HepG2 (cell line): Measurements from ENCODE around the gene ASAP2. TPM values are rescaled to one million over a fixed set of nuclear protein-coding genes. Genes with fewer than 3 reads are reported as not detected.
A peak's percentile ranks its signal among the peaks of the same experiment; 100 is the strongest.

Experiments used
- ARID3A ChIP-seq: IDR thresholded peaks from 2 replicates; pipeline ENCODE4 v1.6.1; 2012; ENCODE audit warnings: low read depth, low read length, improper control_type of control experiment
- CREB3 ChIP-seq: sonication (generic); formaldehyde crosslinking; IDR thresholded peaks from 2 replicates; pipeline ENCODE4 v1.5.0; 2020; ENCODE audit warnings: missing genetic modification reagents
- E2F2 ChIP-seq: sonication (generic); formaldehyde crosslinking; IDR thresholded peaks from 2 replicates; pipeline ENCODE4 v1.4.0; 2020; ENCODE audit warnings: missing genetic modification reagents, borderline replicate concordance
- FOXA3 ChIP-seq: IDR thresholded peaks from 2 replicates; pipeline ENCODE4 v1.6.1; 2016; ENCODE audit warnings: missing genetic modification reagents, missing compliant biosample characterization
- GLI4 ChIP-seq: sonication (generic); formaldehyde crosslinking; IDR thresholded peaks from 2 replicates; pipeline ENCODE4 v1.5.1; 2020; ENCODE audit warnings: missing genetic modification reagents, mild to moderate bottlenecking, moderate library complexity, borderline replicate concordance
- GZF1 ChIP-seq: sonication (generic); formaldehyde crosslinking; IDR thresholded peaks from 2 replicates; pipeline ENCODE4 v1.5.1; 2020; ENCODE audit warnings: mild to moderate bottlenecking, missing genetic modification reagents
- KLF16 ChIP-seq, 2 experiments: sonication (generic) in 1 of 2; formaldehyde crosslinking in 1 of 2; IDR thresholded peaks; 2 replicates each; pipeline versions ENCODE4 v1.6.1 to v1.8.0; 2016 to 2023; ENCODE audit warnings: missing genetic modification reagents in 2 of 2, missing compliant biosample characterization in 1 of 2
- KLF9 ChIP-seq: IDR thresholded peaks from 2 replicates; pipeline ENCODE4 v1.6.1; 2016; ENCODE audit warnings: low read depth
- MIER2 ChIP-seq: IDR thresholded peaks from 2 replicates; pipeline ENCODE4 v1.6.1; 2016; ENCODE audit warnings: missing biosample characterization, missing genetic modification reagents
- MTA3 ChIP-seq: sonication (generic); formaldehyde crosslinking; IDR thresholded peaks from 2 replicates; pipeline ENCODE4 v1.4.0; 2020; ENCODE audit warnings: missing genetic modification reagents
- NFIB ChIP-seq: sonication (generic); formaldehyde crosslinking; IDR thresholded peaks from 2 replicates; pipeline ENCODE4 v1.9.0; 2021; ENCODE audit warnings: missing genetic modification reagents, mild to moderate bottlenecking, borderline replicate concordance
- SMC3 ChIP-seq: IDR thresholded peaks from 2 replicates; pipeline ENCODE4 v1.6.1; 2011; ENCODE audit warnings: low read length, improper control_type of control experiment
- TBL1XR1 ChIP-seq: fragments of 150-350 bp; IDR thresholded peaks from 2 replicates; pipeline ENCODE4 v1.6.1; 2014; ENCODE audit warnings: borderline replicate concordance, low read length; ENCODE audit not compliant: partially characterized antibody
- THAP8 ChIP-seq: sonication (generic); formaldehyde crosslinking; IDR thresholded peaks from 2 replicates; pipeline ENCODE4 v1.5.1; 2020; ENCODE audit warnings: missing genetic modification reagents, mild to moderate bottlenecking, borderline replicate concordance
- ZFYVE20 ChIP-seq: sonication (generic); formaldehyde crosslinking; IDR thresholded peaks from 2 replicates; pipeline ENCODE4 v1.8.0; 2023; ENCODE audit warnings: low read depth, mild to moderate bottlenecking, moderate library complexity, missing genetic modification reagents, borderline replicate concordance
- ZNF329 ChIP-seq: sonication (generic); formaldehyde crosslinking; IDR thresholded peaks from 2 replicates; pipeline ENCODE4 v1.9.0; 2021; ENCODE audit warnings: low read depth, mild to moderate bottlenecking, missing genetic modification reagents
- ZNF530 ChIP-seq: sonication (generic); formaldehyde crosslinking; IDR thresholded peaks from 2 replicates; pipeline ENCODE4 v1.5.0; 2020; ENCODE audit warnings: low read depth, mild to moderate bottlenecking, missing genetic modification reagents
- ZNF747 ChIP-seq: sonication (generic); formaldehyde crosslinking; IDR thresholded peaks from 2 replicates; pipeline ENCODE4 v1.8.1; 2023; ENCODE audit warnings: missing genetic modification reagents, mild to moderate bottlenecking, borderline replicate concordance
- ZSCAN12 ChIP-seq: sonication (generic); formaldehyde crosslinking; IDR thresholded peaks from 2 replicates; pipeline ENCODE4 v1.9.0; 2021; ENCODE audit warnings: mild to moderate bottlenecking, missing genetic modification reagents
- polyA plus RNA-seq, 8 experiments: library from polyadenylated mRNA; depleted of rRNA in 3 of 8; stranded (reverse) in 7 of 8; unstranded in 1 of 8; fragments of >200 nt; fragmentation: Illumina TruSeq in 4 of 8; extraction: Trizol in 4 of 8; gene quantifications; 2 replicates each; pipeline versions ENCODE4 v1.2.1 to v1.2.3, GENCODE V29; 2011 to 2016; ENCODE audit warnings: low read depth in 4 of 8, missing spikeins in 1 of 8, mixed read lengths in 1 of 8; ENCODE audit not compliant: insufficient read depth in 1 of 8
- total RNA-seq, 5 experiments: library from RNA; depleted of rRNA; stranded (reverse); fragments of >200 nt; fragmentation: Illumina TruSeq; extraction: Trizol; gene quantifications; 2 replicates each; pipeline ENCODE4 v1.2.3, GENCODE V29; 2016; ENCODE audit warnings: low read depth in 1 of 5
- TF ChIP-seq, protein P1 (sequence below): sonication (generic); formaldehyde crosslinking; IDR thresholded peaks from 2 replicates; pipeline ENCODE4 v1.8.0; 2022; ENCODE audit warnings: mild to moderate bottlenecking, missing genetic modification reagents; ENCODE audit not compliant: insufficient replicate concordance
- TF ChIP-seq, protein P2 (sequence below): sonication (generic); formaldehyde crosslinking; IDR thresholded peaks from 2 replicates; pipeline ENCODE4 v1.4.0; 2020; ENCODE audit warnings: missing genetic modification reagents, borderline replicate concordance

Gene ASAP2
- total and polyA plus RNA-seq, 2 of the 13 experiments (the other 11 are each of a cell fraction or from before 2014, with no cell fraction given) = 7.3 to 22.3 TPM

- TF ChIP-seq SMC3 (peak; percentile 32), KLF16 (CRISPR knock-in tag; IDR thresholded peaks at IDR 0.05) (peak in 1 of 2 experiments; percentile 55; a peak in 2 of 4 replicates), NFIB (CRISPR knock-in tag) (no peak), FOXA3 (CRISPR knock-in tag) (peak; percentile 76), TBL1XR1 (peak; percentile 7), ZNF747 (CRISPR knock-in tag) (peak; percentile 48; the same call in 1 of the 2 replicates), E2F2 (CRISPR knock-in tag) (no peak), ZNF329 (CRISPR knock-in tag) (no peak), CREB3 (CRISPR knock-in tag) (no peak), ZFYVE20 (CRISPR knock-in tag) (no peak), ZSCAN12 (CRISPR knock-in tag) (no peak; the same call in 1 of the 2 replicates), GZF1 (CRISPR knock-in tag) (0 out of 2 replicates have a peak, but pooled peaks have one; percentile 70), MTA3 (CRISPR knock-in tag) (no peak), ZNF530 (no peak), KLF9 (CRISPR knock-in tag) (0 out of 2 replicates have a peak, but pooled peaks have one; percentile 53), MIER2 (CRISPR knock-in tag) (0 out of 2 replicates have a peak, but pooled peaks have one; percentile 30), THAP8 (CRISPR knock-in tag) (no peak), ARID3A (0 out of 2 replicates have a peak, but pooled peaks have one; percentile 6), GLI4 (CRISPR knock-in tag) (peak; percentile 90; the same call in 1 of the 2 replicates)
- TF ChIP-seq, protein P1, sequence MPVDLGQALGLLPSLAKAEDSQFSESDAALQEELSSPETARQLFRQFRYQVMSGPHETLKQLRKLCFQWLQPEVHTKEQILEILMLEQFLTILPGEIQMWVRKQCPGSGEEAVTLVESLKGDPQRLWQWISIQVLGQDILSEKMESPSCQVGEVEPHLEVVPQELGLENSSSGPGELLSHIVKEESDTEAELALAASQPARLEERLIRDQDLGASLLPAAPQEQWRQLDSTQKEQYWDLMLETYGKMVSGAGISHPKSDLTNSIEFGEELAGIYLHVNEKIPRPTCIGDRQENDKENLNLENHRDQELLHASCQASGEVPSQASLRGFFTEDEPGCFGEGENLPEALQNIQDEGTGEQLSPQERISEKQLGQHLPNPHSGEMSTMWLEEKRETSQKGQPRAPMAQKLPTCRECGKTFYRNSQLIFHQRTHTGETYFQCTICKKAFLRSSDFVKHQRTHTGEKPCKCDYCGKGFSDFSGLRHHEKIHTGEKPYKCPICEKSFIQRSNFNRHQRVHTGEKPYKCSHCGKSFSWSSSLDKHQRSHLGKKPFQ (CRISPR knock-in tag) = no peak
- TF ChIP-seq, protein P2, sequence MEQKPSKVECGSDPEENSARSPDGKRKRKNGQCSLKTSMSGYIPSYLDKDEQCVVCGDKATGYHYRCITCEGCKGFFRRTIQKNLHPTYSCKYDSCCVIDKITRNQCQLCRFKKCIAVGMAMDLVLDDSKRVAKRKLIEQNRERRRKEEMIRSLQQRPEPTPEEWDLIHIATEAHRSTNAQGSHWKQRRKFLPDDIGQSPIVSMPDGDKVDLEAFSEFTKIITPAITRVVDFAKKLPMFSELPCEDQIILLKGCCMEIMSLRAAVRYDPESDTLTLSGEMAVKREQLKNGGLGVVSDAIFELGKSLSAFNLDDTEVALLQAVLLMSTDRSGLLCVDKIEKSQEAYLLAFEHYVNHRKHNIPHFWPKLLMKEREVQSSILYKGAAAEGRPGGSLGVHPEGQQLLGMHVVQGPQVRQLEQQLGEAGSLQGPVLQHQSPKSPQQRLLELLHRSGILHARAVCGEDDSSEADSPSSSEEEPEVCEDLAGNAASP (CRISPR knock-in tag) = no peak
These were observed 130.1 kb downstream of the ASAP2 start (continued) for GRCh38 chr2:9336576-9337314.
